H9 (cell line): ENCODE data around the gene THOC5. TPM values are rescaled to one million over a fixed set of nuclear protein-coding genes. Genes with fewer than 3 reads are reported as not detected.

Experiments used
- DNase-seq: peaks from one replicate; pipeline ENCODE4 v3.0.0-alpha.2; 2017
- H2AFZ ChIP-seq: one replicate; pipeline ENCODE4 v1.6.1; 2013; ENCODE audit warnings: mild to moderate bottlenecking, low read length, control low read depth, moderate library complexity
- H2AK5ac ChIP-seq: 2 replicates; pipeline ENCODE4 v1.6.1; 2013; ENCODE audit warnings: low read length, control low read depth, mixed read lengths; ENCODE audit not compliant: insufficient read length
- H2BK120ac ChIP-seq: one replicate; pipeline ENCODE4 v1.6.1; 2013; ENCODE audit warnings: low read depth, mild to moderate bottlenecking, low read length, control low read depth, inconsistent platforms; ENCODE audit not compliant: poor library complexity, severe bottlenecking
- H2BK12ac ChIP-seq: 2 replicates; pipeline ENCODE4 v1.6.1; 2013; ENCODE audit warnings: low read length, control low read depth, mixed read lengths, low read depth; ENCODE audit not compliant: insufficient read length
- H2BK15ac ChIP-seq: 2 replicates; pipeline ENCODE4 v1.6.1; 2013; ENCODE audit warnings: low read depth, low read length, control low read depth
- H2BK20ac ChIP-seq: one replicate; pipeline ENCODE4 v1.6.1; 2013; ENCODE audit warnings: low read depth, mild to moderate bottlenecking, low read length, control low read depth, inconsistent platforms; ENCODE audit not compliant: poor library complexity, severe bottlenecking
- H2BK5ac ChIP-seq: 2 replicates; pipeline ENCODE4 v1.6.1; 2013; ENCODE audit warnings: low read length, control low read depth, mixed read lengths; ENCODE audit not compliant: insufficient read length
- H3K14ac ChIP-seq: 2 replicates; pipeline ENCODE4 v1.6.1; 2013; ENCODE audit warnings: low read length, control low read depth; ENCODE audit not compliant: insufficient read depth
- H3K18ac ChIP-seq: 2 replicates; pipeline ENCODE4 v1.6.1; 2013; ENCODE audit warnings: low read depth, mild to moderate bottlenecking, mixed read lengths, low read length, control low read depth; ENCODE audit not compliant: insufficient read length
- H3K23ac ChIP-seq: 2 replicates; pipeline ENCODE4 v1.6.1; 2013; ENCODE audit warnings: low read length, control low read depth, mixed read lengths, low read depth; ENCODE audit not compliant: insufficient read length
- H3K23me2 ChIP-seq: 2 replicates; pipeline ENCODE4 v1.6.1; 2013; ENCODE audit warnings: low read depth, mild to moderate bottlenecking, mixed read lengths, low read length, control low read depth; ENCODE audit not compliant: insufficient read length, poor library complexity, severe bottlenecking
- H3K27ac ChIP-seq: 2 replicates; pipeline ENCODE4 v1.5.1; 2013; ENCODE audit warnings: low read length, control low read depth, mixed read lengths, low read depth; ENCODE audit not compliant: insufficient read length
- H3K27me3 ChIP-seq: 2 replicates; pipeline ENCODE4 v1.6.1; 2013; ENCODE audit warnings: low read length, control low read depth, inconsistent platforms; ENCODE audit not compliant: insufficient read depth
- H3K4ac ChIP-seq: 2 replicates; pipeline ENCODE4 v1.6.1; 2013; ENCODE audit warnings: low read depth, mild to moderate bottlenecking, control low read depth, inconsistent platforms, low read length, moderate library complexity
- H3K4me1 ChIP-seq: 2 replicates; pipeline ENCODE4 v1.6.1; 2013; ENCODE audit warnings: low read length, control low read depth, inconsistent platforms; ENCODE audit not compliant: insufficient read depth
- H3K4me2 ChIP-seq: 2 replicates; pipeline ENCODE4 v1.6.1; 2013; ENCODE audit warnings: low read length, control low read depth, mixed read lengths; ENCODE audit not compliant: insufficient read length, insufficient read depth
- H3K56ac ChIP-seq: 2 replicates; pipeline ENCODE4 v1.6.1; 2013; ENCODE audit warnings: low read depth, mild to moderate bottlenecking, mixed read lengths, low read length, control low read depth; ENCODE audit not compliant: insufficient read length
- H3K79me1 ChIP-seq: 2 replicates; pipeline ENCODE4 v1.6.1; 2013; ENCODE audit warnings: low read depth, mild to moderate bottlenecking, moderate library complexity, low read length, control low read depth, inconsistent platforms; ENCODE audit not compliant: insufficient read depth, poor library complexity, severe bottlenecking
- H3K79me2 ChIP-seq: 2 replicates; pipeline ENCODE4 v1.6.1; 2013; ENCODE audit warnings: low read length, control low read depth, inconsistent platforms; ENCODE audit not compliant: insufficient read depth
- H3K9ac ChIP-seq: 2 replicates; pipeline ENCODE4 v1.6.1; 2013; ENCODE audit warnings: low read length, control low read depth, mixed read lengths; ENCODE audit not compliant: insufficient read length; ENCODE audit errors: extremely low read depth
- H3K9me3 ChIP-seq: one replicate; pipeline ENCODE4 v1.6.1; 2013; ENCODE audit warnings: low read depth, low read length, inconsistent platforms; ENCODE audit not compliant: control insufficient read depth
- H3T11ph ChIP-seq: one replicate; pipeline ENCODE4 v1.6.1; 2013; ENCODE audit warnings: mild to moderate bottlenecking, low read length, control low read depth, inconsistent platforms
- H4K20me1 ChIP-seq: one replicate; pipeline ENCODE4 v1.6.1; 2013; ENCODE audit not compliant: control insufficient read depth, insufficient read length, insufficient read depth
- H4K5ac ChIP-seq: 2 replicates; pipeline ENCODE4 v1.6.1; 2013; ENCODE audit warnings: low read depth, mild to moderate bottlenecking, mixed read lengths, low read length, control low read depth; ENCODE audit not compliant: insufficient read length
- H4K8ac ChIP-seq: replicated peaks from 2 replicates; pipeline ENCODE4 v1.6.1; 2013; ENCODE audit warnings: low read length, control low read depth, mixed read lengths, low read depth; ENCODE audit not compliant: insufficient read length
- H4K91ac ChIP-seq: 2 replicates; pipeline ENCODE4 v1.6.1; 2013; ENCODE audit warnings: low read depth, mild to moderate bottlenecking, moderate library complexity, mixed read lengths, low read length, control low read depth; ENCODE audit not compliant: insufficient read length
- H3K27ac Mint-ChIP-seq, 3 experiments: 2 replicates in 2 of 3; 3 replicates in 1 of 3; pipeline ENCODE4 v1.8.0; 2020 to 2021; ENCODE audit warnings: mixed read lengths in 3 of 3, mild to moderate bottlenecking in 1 of 3, moderate library complexity in 1 of 3
- H3K27me3 Mint-ChIP-seq: 2 replicates; pipeline ENCODE4 v1.8.0; 2021; ENCODE audit warnings: low read depth, mild to moderate bottlenecking, moderate library complexity, mixed read lengths
- H3K36me3 Mint-ChIP-seq, 3 experiments: 2 replicates in 2 of 3; 3 replicates in 1 of 3; pipeline ENCODE4 v1.8.0; 2020 to 2021; ENCODE audit warnings: low read depth in 3 of 3, mixed read lengths in 3 of 3; ENCODE audit not compliant: insufficient read depth in 1 of 3
- H3K4me1 Mint-ChIP-seq, 2 experiments: 2 replicates each; pipeline ENCODE4 v1.8.0; 2020; ENCODE audit warnings: mixed read lengths in 2 of 2
- H3K4me3 Mint-ChIP-seq, 2 experiments: 2 replicates in 1 of 2; 3 replicates in 1 of 2; pipeline ENCODE4 v1.8.0; 2020 to 2021; ENCODE audit warnings: mild to moderate bottlenecking in 2 of 2, mixed read lengths in 2 of 2, moderate library complexity in 1 of 2
- H3K9me3 Mint-ChIP-seq, 2 experiments: 2 replicates in 1 of 2; 3 replicates in 1 of 2; pipeline ENCODE4 v1.8.0; 2020; ENCODE audit warnings: mild to moderate bottlenecking in 2 of 2, mixed read lengths in 2 of 2, moderate library complexity in 1 of 2
- CTCF ChIP-seq: fragments of 200-600 bp; sonication (generic); conservative IDR thresholded peaks from 3 replicates; pipeline ENCODE4 v1.8.0; 2021; ENCODE audit warnings: antibody characterized with exemption, mild to moderate bottlenecking
- WGBS: extraction: QIAGEN DNeasy Blood & Tissue Kit; methylation state at CpG from one replicate; pipeline ENCODE4 v1.1.7; 2013; ENCODE audit warnings: missing lambda C conversion rate, low lambda C conversion rate, mixed read lengths; ENCODE audit not compliant: insufficient read length; ENCODE audit errors: extremely low coverage; 5-methylcytosine and 5-hydroxymethylcytosine counted together
- total RNA-seq: library from RNA; stranded (reverse); gene quantifications from 2 replicates; pipeline ENCODE4 v1.2.1, GENCODE V29; 2021

THOC5 gene
- total RNA-seq, 1 experiment from 2014 or later: 71.8 TPM

GRCh38 chr22:29570912-29571549 lies 17.5 kb upstream of the THOC5 start:
- no peak overlapping the region for H3K56ac ChIP-seq
- Mint-ChIP-seq H3K4me1 (no peaks in the 10 kb centered on the region), H3K9me3 (no peaks in the 10 kb centered on the region), H3K27ac (peak overlapping the region; percentile 8 to 68 (median 57); a peak in 5 of 7 replicates), H3K36me3 (peaks cover 17 to 45% (median 36%) of the 10 kb centered on the region in 3 experiments; a peak in 6 of 7 replicates), H3K4me3 (no peak overlapping the region), H3K27me3 (no peaks in the 10 kb centered on the region)
- H3K9ac ChIP-seq: no peak overlapping the region
- H4K91ac ChIP-seq: no peak overlapping the region
- no peak overlapping the region for H3K4ac ChIP-seq
- H2BK15ac ChIP-seq: no peak overlapping the region
- DNase-seq: no peak
- no peak overlapping the region for H3K14ac ChIP-seq
- H2BK120ac ChIP-seq: no peak overlapping the region
- no peak overlapping the region for H3K23ac ChIP-seq
- H3T11ph ChIP-seq: no peak overlapping the region
- H3K9me3 ChIP-seq: no peaks in the 10 kb centered on the region
- H2BK5ac ChIP-seq: no peak overlapping the region
- no peaks in the 10 kb centered on the region for H3K23me2 ChIP-seq
- H3K79me1 ChIP-seq: no peaks in the 10 kb centered on the region
- TF ChIP-seq CTCF: no peak
- no peaks in the 10 kb centered on the region for H3K4me1 ChIP-seq
- no peaks in the 10 kb centered on the region for H3K27me3 ChIP-seq
- no peak overlapping the region for H2BK20ac ChIP-seq
- no peaks in the 10 kb centered on the region for H4K20me1 ChIP-seq
- no CpG with 5 or more reads among the region's 2 CpGs for WGBS
- H3K18ac ChIP-seq: no peak overlapping the region
- no peak overlapping the region for H2BK12ac ChIP-seq
- peak overlapping the region; percentile 60 for H4K8ac ChIP-seq
- no peak overlapping the region for H4K5ac ChIP-seq
- no peaks in the 10 kb centered on the region for H3K79me2 ChIP-seq
- H2AK5ac ChIP-seq: no peak overlapping the region
- no peak overlapping the region for H3K27ac ChIP-seq
- no peak overlapping the region for H3K4me2 ChIP-seq
- no peak overlapping the region for H2AFZ ChIP-seq
